Suppressor macrophage (primary cell): ENCODE data around the gene CT47C1.
"Not testable (repeated sequence)": the region's sequence is repeated elsewhere in the genome, so short reads cannot be mapped to it uniquely, and the experiment has no call there.

Source experiments
- DNase-seq, 4 experiments: peaks; one replicate each; pipeline ENCODE4 v3.0.0-alpha.2; 2020 to 2022
- total RNA-seq, 17 experiments: gene quantifications; one replicate each; lab custom pipeline; 2026; ENCODE audit warnings: mixed read lengths in 6 of 17, inconsistent platforms in 3 of 17; lab: John Stamatoyannopoulos, UW

The CT47C1 gene
- 0 reads per million in 17 experiments for total RNA-seq

GRCh38 chrX:119072744-119073143, at the start of gene CT47C1:
CT47C1 (plus strand) TSS chrX:119072993; CDS start chrX:119073226, 233 bp downstream.
- DNase-seq: no peak

GRCh38 chrX:119025900-119026299, 46.9 kb upstream of the CT47C1 start:
- no peak for DNase-seq

- DNase-seq: not testable (repeated sequence)
These were observed 46.4 kb upstream of the CT47C1 start for GRCh38 chrX:119026344-119026743.

- DNase-seq: not testable (repeated sequence)
These were observed 44.6 kb upstream of the CT47C1 start for GRCh38 chrX:119027960-119028732.

GRCh38 chrX:119028733-119029330, 44.0 kb upstream of the CT47C1 start:
- peak; percentile 12 to 62 (median 52) for DNase-seq

DNA sequence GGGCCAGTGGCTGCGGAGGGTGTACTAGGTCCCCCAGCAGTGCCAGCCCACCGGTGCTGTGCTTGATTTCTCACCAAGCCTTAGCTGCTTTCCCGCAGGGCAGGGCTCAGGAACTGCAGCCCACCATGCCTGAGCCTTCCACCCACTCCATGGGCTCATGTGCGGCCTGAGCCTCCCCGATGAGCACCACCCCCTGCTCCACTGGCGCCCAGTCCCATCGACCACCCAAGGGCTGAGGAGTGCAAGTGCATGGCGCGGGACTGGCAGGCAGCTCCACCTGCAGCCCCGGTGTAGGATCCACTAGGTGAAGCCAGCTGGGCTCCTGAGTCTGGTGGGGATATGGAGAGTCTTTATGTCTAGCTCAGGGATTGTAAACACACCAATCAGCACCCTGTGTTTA, 43.1 kb upstream of the CT47C1 start:
- DNase-seq: not testable (repeated sequence)

GRCh38 chrX:119030990-119031389, 41.8 kb upstream of the CT47C1 start:
- no peak for DNase-seq

DNA sequence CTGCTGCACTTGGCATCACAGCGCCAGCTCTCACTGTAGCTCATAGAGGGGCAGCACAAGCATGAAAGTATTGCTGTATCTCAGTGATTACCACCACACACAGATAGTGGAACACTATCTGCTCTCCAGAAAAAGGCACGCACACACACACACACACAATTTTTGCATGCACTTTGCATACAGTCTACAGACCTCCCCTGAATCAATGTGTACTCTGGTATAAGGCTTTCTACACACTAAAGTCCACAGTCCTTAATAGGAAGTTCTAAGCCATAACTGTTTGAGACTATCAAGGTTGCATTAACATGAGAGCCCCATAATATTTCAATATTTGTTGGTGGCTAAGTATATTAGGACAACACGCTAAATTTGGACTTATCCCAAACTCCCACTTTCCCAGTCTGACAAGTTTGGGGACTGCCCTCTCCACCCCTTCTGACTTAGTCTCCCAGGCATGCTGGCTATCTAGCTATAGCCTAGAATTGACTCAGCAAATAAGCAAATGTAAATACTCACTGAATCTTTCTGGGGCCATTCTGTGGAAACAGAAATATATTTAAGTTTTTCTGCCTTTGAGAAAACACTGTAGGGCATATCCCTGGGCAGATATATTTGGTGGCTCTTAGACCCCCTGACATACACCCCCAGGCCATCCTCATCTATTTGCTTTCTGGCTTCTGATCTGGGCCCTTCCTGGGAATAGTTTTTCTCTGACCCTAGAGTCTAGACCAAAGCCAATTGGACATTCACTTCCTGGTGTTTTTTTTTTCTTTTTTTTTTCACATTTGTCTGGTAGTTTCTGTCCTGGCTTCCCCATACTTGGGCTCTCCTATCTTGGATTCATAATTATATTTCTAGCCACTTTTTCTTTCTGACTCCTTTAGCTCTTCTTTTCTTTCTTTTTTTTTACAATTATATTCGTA, 36.4 kb upstream of the CT47C1 start:
- no peak for DNase-seq

GRCh38 chrX:119040432-119040831, 32.4 kb upstream of the CT47C1 start:
- no peak for DNase-seq

GRCh38 chrX:119041175-119041574, 31.6 kb upstream of the CT47C1 start:
- peak; percentile 75 to 91 (median 82) for DNase-seq

DNA sequence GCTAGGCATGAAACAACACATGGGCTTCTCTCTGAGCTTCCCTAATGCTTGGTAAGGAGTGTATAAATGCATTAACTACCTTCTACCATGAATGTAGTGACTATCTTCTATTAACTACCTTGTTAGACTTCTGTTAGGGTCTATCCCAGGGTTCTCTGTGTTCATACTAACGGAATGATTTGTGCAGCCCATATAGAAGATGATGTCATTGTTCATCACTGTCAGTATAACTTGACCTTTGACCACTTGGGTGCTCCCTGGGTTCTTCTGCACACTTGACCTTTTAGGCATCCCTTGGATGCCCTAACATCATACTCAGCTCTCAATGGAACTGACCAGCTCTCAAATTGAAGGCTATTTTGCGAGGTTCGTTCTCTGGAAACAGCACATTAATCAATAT, 30.8 kb upstream of the CT47C1 start:
- peak in 2 of 4 experiments; percentile 9 to 14 for DNase-seq

GRCh38 chrX:119042996-119043395, 29.8 kb upstream of the CT47C1 start:
- DNase-seq: no peak

- no peak for DNase-seq
These were observed 26.9 kb upstream of the CT47C1 start for GRCh38 chrX:119045884-119046283.

DNA sequence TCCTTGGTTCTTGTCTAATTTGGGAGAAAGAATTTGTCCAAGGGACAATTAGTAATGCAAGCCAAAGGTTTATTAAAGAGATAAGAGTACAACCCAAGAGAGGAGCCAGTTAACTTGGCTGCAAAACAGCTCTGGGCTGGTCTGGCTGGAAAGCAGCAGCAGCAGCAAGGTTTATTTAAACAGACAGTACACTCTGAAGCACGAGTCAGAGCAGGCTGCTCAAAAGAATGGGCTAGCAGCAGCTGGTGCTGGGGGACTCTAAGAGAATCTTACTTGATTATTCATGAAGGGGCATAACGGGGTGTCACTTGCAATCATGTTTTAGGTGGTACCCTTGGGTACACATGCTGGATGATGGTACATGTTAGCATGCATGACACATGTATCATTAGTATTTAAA, 17.1 kb upstream of the CT47C1 start:
- DNase-seq: no peak

GRCh38 chrX:119062750-119063374, 9.9 kb upstream of the CT47C1 start:
- no peak for DNase-seq

DNA sequence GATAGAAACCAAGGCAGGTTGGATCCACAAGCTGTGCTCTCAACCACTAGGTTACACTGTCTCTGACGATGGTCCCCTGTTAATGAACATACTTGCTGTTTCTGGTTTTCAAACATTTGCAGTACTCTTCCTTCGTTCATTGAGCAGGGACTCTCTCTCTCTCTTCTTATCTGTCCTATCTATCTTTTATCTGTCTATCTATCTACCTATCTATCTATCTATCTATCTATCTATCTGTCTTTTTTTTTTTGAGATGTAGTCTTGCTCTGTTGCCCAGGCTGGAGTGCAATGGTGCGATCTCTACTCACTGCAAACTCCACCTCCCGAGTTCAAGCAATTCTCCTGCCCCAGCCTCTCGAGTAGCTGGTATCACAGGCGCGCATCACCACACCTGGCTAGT, 9.4 kb upstream of the CT47C1 start:
- no peak for DNase-seq

GRCh38 chrX:119067023-119067739, 5.6 kb upstream of the CT47C1 start:
- DNase-seq: peak; percentile 68 to 74 (median 72)

- DNase-seq: no peak
These were observed 3.7 kb upstream of the CT47C1 start for GRCh38 chrX:119069128-119069527.

GRCh38 chrX:119069762-119070161, 3.0 kb upstream of the CT47C1 start:
- DNase-seq: no peak

- peak in 1 of 4 experiments; percentile 7 for DNase-seq
These were observed 1.4 kb upstream of the CT47C1 start for GRCh38 chrX:119071381-119071780.

- DNase-seq: no peak
These were observed 560 bp downstream of the CT47C1 start for GRCh38 chrX:119073200-119073905.
